HCT116 (cell line): ENCODE results near the gene GCK. TPM values are rescaled to one million over a fixed set of nuclear protein-coding genes. Genes with fewer than 3 reads are reported as not detected.

Experiments
- ATAC-seq: fragments of 200-7000 bp; cut with Tn5 transposase; 2 replicates; pipeline ENCODE4 v1.9.1; 2020; ENCODE audit warnings: mild to moderate bottlenecking, moderate library complexity
- BruUV-seq: library from RNA; stranded (reverse); fragments of 400-500 nt; replicated peaks from 2 replicates; lab custom pipeline; 2021; lab: Mats Ljungman, UMichigan
- CTCF ChIA-PET: fragments of 300-600 bp; sonication (Branson Sonifier 250); formaldehyde crosslinking; loops from one replicate; lab custom pipeline; 2021; ENCODE audit warnings: antibody characterized with exemption; lab: Charles Lee
- POLR2A ChIA-PET: fragments of 300-600, 350-600 bp; sonication (Branson Sonifier 250); formaldehyde crosslinking; loops from one replicate; lab custom pipeline; 2021; ENCODE audit warnings: antibody characterized with exemption; lab: Charles Lee
- RAD21 ChIA-PET, 2 experiments: fragments of 300-600 bp; sonication (Branson Sonifier 250); formaldehyde crosslinking; loops; one replicate each; lab custom pipeline; 2023; ENCODE audit warnings: low total read pairs in 2 of 2; ENCODE audit not compliant: uncharacterized antibody in 2 of 2, unreplicated experiment in 2 of 2, low non-redundant PET in 1 of 2; lab: Charles Lee
- DNase-seq: peaks from one replicate; pipeline ENCODE4 v3.0.0-alpha.2; 2010; ENCODE audit warnings: low read depth, low spot score
- H2AFZ ChIP-seq: fragments of 200-600 bp; shearing (Covaris generic), sonication (generic); 2 replicates; pipeline ENCODE4 v1.6.1; 2017; ENCODE audit warnings: low read depth, mixed run types, mixed read lengths, antibody characterized with exemption, low read length; ENCODE audit not compliant: poor library complexity, severe bottlenecking
- H3K27ac ChIP-seq: 2 replicates; pipeline ENCODE4 v1.5.1; 2012; ENCODE audit warnings: low read depth, low read length
- H3K27me3 ChIP-seq: fragments of 200-600 bp; sonication (generic); 2 replicates; pipeline ENCODE4 v1.6.1; 2016; ENCODE audit warnings: mixed run types, low read length, mixed read lengths; ENCODE audit not compliant: insufficient read depth
- H3K36me3 ChIP-seq, 2 experiments: fragments of 200-500 bp in 1 of 2; fragments of 200-600 bp in 1 of 2; sonication (Bioruptor generic) in 1 of 2; sonication (generic) in 1 of 2; 2 replicates each; pipeline versions ENCODE4 v1.5.1 to v1.6.1; 2014 to 2016; ENCODE audit warnings: low read length in 2 of 2, inconsistent platforms in 1 of 2, mixed read lengths in 1 of 2, mixed run types in 1 of 2; ENCODE audit not compliant: insufficient read depth in 2 of 2, control insufficient read depth in 1 of 2
- H3K4me1 ChIP-seq, 2 experiments: fragments of 200-600 bp in 1 of 2; sonication (generic) in 1 of 2; 2 replicates each; pipeline versions ENCODE4 v1.5.1 to v1.6.1; 2012 to 2017; ENCODE audit warnings: low read length in 2 of 2, inconsistent platforms in 1 of 2, mild to moderate bottlenecking in 1 of 2, mixed read lengths in 1 of 2, mixed run types in 1 of 2, moderate library complexity in 1 of 2; ENCODE audit not compliant: insufficient read depth in 2 of 2, control insufficient read depth in 1 of 2
- H3K4me2 ChIP-seq: fragments of 200-600 bp; sonication (generic); 2 replicates; pipeline ENCODE4 v1.6.1; 2017; ENCODE audit warnings: mixed run types, low read length, mixed read lengths
- H3K4me3 ChIP-seq, 2 experiments: fragments of 200-600 bp in 1 of 2; sonication (generic) in 1 of 2; replicated peaks in 1 of 2; 2 replicates each; pipeline ENCODE4 v1.5.1; 2011 to 2016; ENCODE audit warnings: low read length in 2 of 2, control low read depth in 1 of 2, low read depth in 1 of 2, mild to moderate bottlenecking in 1 of 2, mixed read lengths in 1 of 2, mixed run types in 1 of 2
- H3K79me2 ChIP-seq: fragments of 200-600 bp; sonication (generic); 2 replicates; pipeline ENCODE4 v1.6.1; 2017; ENCODE audit warnings: mild to moderate bottlenecking, mixed run types, low read length, moderate library complexity, mixed read lengths; ENCODE audit not compliant: insufficient read depth
- H3K9ac ChIP-seq: fragments of 200-600 bp; sonication (generic); 2 replicates; pipeline ENCODE4 v1.6.1; 2016; ENCODE audit warnings: low read length, mixed read lengths
- H3K9me2 ChIP-seq: fragments of 200-600 bp; sonication (generic), shearing (Covaris generic); 2 replicates; pipeline ENCODE4 v1.6.1; 2017; ENCODE audit warnings: mixed run types, mild to moderate bottlenecking, moderate library complexity; ENCODE audit not compliant: insufficient read depth
- H3K9me3 ChIP-seq, 2 experiments: fragments of 200-500 bp in 1 of 2; fragments of 200-600 bp in 1 of 2; sonication (Bioruptor generic) in 1 of 2; sonication (generic) in 1 of 2; 2 replicates each; pipeline ENCODE4 v1.6.1; 2014 to 2017; ENCODE audit warnings: low read length in 2 of 2, mixed read lengths in 2 of 2, inconsistent platforms in 1 of 2, low read depth in 1 of 2, mild to moderate bottlenecking in 1 of 2, mixed run types in 1 of 2, moderate library complexity in 1 of 2; ENCODE audit not compliant: control insufficient read depth in 1 of 2, insufficient read depth in 1 of 2
- H4K20me1 ChIP-seq: fragments of 200-600 bp; sonication (generic), shearing (Covaris generic); 2 replicates; pipeline ENCODE4 v1.6.1; 2017; ENCODE audit warnings: mixed run types, mild to moderate bottlenecking, moderate library complexity; ENCODE audit not compliant: insufficient read depth
- CEBPB ChIP-seq: IDR thresholded peaks from 2 replicates; pipeline ENCODE4 v1.6.1; 2012; ENCODE audit warnings: low read depth
- EGR1 ChIP-seq: IDR thresholded peaks from 2 replicates; pipeline ENCODE4 v1.6.1; 2012; ENCODE audit warnings: low read depth
- ELF1 ChIP-seq: IDR thresholded peaks from 2 replicates; pipeline ENCODE4 v1.6.1; 2012; ENCODE audit warnings: low read depth, borderline replicate concordance
- EZH2 ChIP-seq: fragments of 200-600 bp; sonication (generic); IDR thresholded peaks from 2 replicates; pipeline ENCODE4 v1.6.1; 2017; ENCODE audit warnings: antibody characterized with exemption, mixed run types
- EZH2phosphoT487 ChIP-seq: fragments of 200-600 bp; IDR thresholded peaks from 2 replicates; pipeline ENCODE4 v1.6.1; 2018; ENCODE audit warnings: antibody characterized with exemption, borderline replicate concordance
- FOSL1 ChIP-seq: IDR thresholded peaks from 2 replicates; pipeline ENCODE4 v1.6.1; 2012; ENCODE audit warnings: low read depth
- POLR2A ChIP-seq: IDR thresholded peaks from 2 replicates; pipeline ENCODE4 v1.7.0; 2011; ENCODE audit warnings: borderline replicate concordance; ENCODE audit not compliant: insufficient read depth, insufficient read length; ENCODE audit errors: extremely low read depth
- POLR2AphosphoS5 ChIP-seq: IDR thresholded peaks from 2 replicates; pipeline ENCODE4 v1.6.1; 2011; ENCODE audit warnings: mild to moderate bottlenecking, low read depth, low read length, moderate library complexity
- SIN3A ChIP-seq: IDR thresholded peaks from 2 replicates; pipeline ENCODE4 v1.6.1; 2012; ENCODE audit warnings: low read depth
- ZBTB33 ChIP-seq: IDR thresholded peaks from 2 replicates; pipeline ENCODE4 v1.6.1; 2011; ENCODE audit warnings: mild to moderate bottlenecking, low read length, moderate library complexity; ENCODE audit not compliant: insufficient replicate concordance; ENCODE audit errors: extremely low read depth
- ZNF274 ChIP-seq: fragments of 200-500 bp; sonication (Bioruptor generic); IDR thresholded peaks from 2 replicates; pipeline ENCODE4 v1.6.1; 2014; ENCODE audit warnings: mild to moderate bottlenecking, low read depth, low read length, inconsistent platforms
- intact Hi-C: fragments of 100-400 bp; cut with micrococcal nuclease; formaldehyde crosslinking; loops from 2 replicates; pipeline ENCODE4 v1.10.0; 2022
- total RNA-seq: library from RNA; stranded (reverse); gene quantifications from one replicate; pipeline ENCODE4 v1.2.1, GENCODE V29; 2021; ENCODE audit not compliant: unreplicated experiment
- TF ChIP-seq, protein P1 (sequence below): IDR thresholded peaks from 2 replicates; pipeline ENCODE4 v1.6.1; 2012

The GCK gene
- total RNA-seq, 1 experiment from 2014 or later: 0.34 TPM

- peaks cover 47% of the 10 kb centered on the region for H3K79me2 ChIP-seq
- peaks cover 3 to 19% of the 10 kb centered on the region in 2 experiments; a peak in 2 of 4 replicates for H3K4me1 ChIP-seq
- CTCF ChIA-PET: no interaction called here
- no peak for TF ChIP-seq POLR2A
- TF ChIP-seq EZH2phosphoT487: no peak
- TF ChIP-seq SIN3A: no peak
- TF ChIP-seq CEBPB: no peak
- TF ChIP-seq EZH2: no peak
- no peak for TF ChIP-seq ZBTB33
- TF ChIP-seq EGR1: no peak
- TF ChIP-seq ELF1: no peak
- no peak for TF ChIP-seq ZNF274
- TF ChIP-seq, protein P1, sequence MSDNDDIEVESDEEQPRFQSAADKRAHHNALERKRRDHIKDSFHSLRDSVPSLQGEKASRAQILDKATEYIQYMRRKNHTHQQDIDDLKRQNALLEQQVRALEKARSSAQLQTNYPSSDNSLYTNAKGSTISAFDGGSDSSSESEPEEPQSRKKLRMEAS: no peak
- TF ChIP-seq FOSL1: no peak
- TF ChIP-seq POLR2AphosphoS5: no peak
- TF ChIP-seq, all 23 proteins: peak for 0
- Histone ChIP-seq H3K4me3 (peak overlapping the region; percentile 69 to 92), H2AFZ (no peak overlapping the region), H3K27me3 (no peaks in the 10 kb centered on the region), H4K20me1 (no peaks in the 10 kb centered on the region), H3K9ac (peak overlapping the region; percentile 91), H3K27ac (peak overlapping the region; percentile 73), H3K9me2 (no peaks in the 10 kb centered on the region), H3K4me2 (peak overlapping the region; percentile 87), H3K36me3 (peaks cover 15 to 32% of the 10 kb centered on the region in 2 experiments), H3K9me3 (no peaks in the 10 kb centered on the region)
- ChIA-PET RAD21 (no interaction called here), POLR2A (no interaction called here)
- DNase-seq: no peak
- no peak for ATAC-seq
- no TSS peak for BruUV-seq
- intact Hi-C loops: loop anchor here (5.0 kb wide), 1 partner anchor 40 kb away; the partner anchor contains the start of gene POLM
Measured at GRCh38 chr7:44122529-44122928, 66.7 kb downstream of the GCK start.
